SU-DHL-6 (cell line): ENCODE results near the gene F13B.
A peak's percentile ranks its signal among the peaks of the same experiment; 100 is the strongest.

Experiments
- H2AFZ ChIP-seq: fragments of 200-600 bp; sonication (generic); 2 replicates; pipeline ENCODE4 v1.6.1; 2014; ENCODE audit warnings: low read depth, mild to moderate bottlenecking, moderate library complexity, mixed read lengths, antibody characterized with exemption, low read length; ENCODE audit not compliant: severe bottlenecking
- H3F3A ChIP-seq: fragments of 200-600 bp; shearing (Covaris generic); 2 replicates; pipeline ENCODE4 v1.6.0; 2016; ENCODE audit warnings: antibody characterized with exemption, mild to moderate bottlenecking; ENCODE audit not compliant: insufficient read depth
- H3K27ac ChIP-seq: fragments of 200-600 bp; sonication (generic); 2 replicates; pipeline ENCODE4 v1.5.1; 2016; ENCODE audit warnings: low read depth, mild to moderate bottlenecking, low read length, moderate library complexity, mixed read lengths
- H3K27me3 ChIP-seq: fragments of 200-600 bp; sonication (generic), shearing (Covaris generic); 2 replicates; pipeline ENCODE4 v1.6.0; 2014; ENCODE audit warnings: mild to moderate bottlenecking, low read length
- H3K36me3 ChIP-seq: fragments of 200-600 bp; sonication (generic); 2 replicates; pipeline ENCODE4 v1.6.1; 2014; ENCODE audit warnings: mild to moderate bottlenecking, low read length, mixed read lengths
- H3K4me2 ChIP-seq: fragments of 300-600, 200-600 bp; shearing (Covaris generic), sonication (generic); 2 replicates; pipeline ENCODE4 v1.6.0; 2014; ENCODE audit warnings: low read length, low read depth, mild to moderate bottlenecking; ENCODE audit not compliant: poor library complexity, severe bottlenecking
- H3K4me3 ChIP-seq: fragments of 200-600 bp; sonication (generic); 2 replicates; pipeline ENCODE4 v1.5.1; 2014; ENCODE audit warnings: antibody characterized with exemption, low read length, mild to moderate bottlenecking, mixed read lengths; ENCODE audit not compliant: insufficient read depth, poor library complexity, severe bottlenecking
- H3K79me2 ChIP-seq: fragments of 200-600 bp; sonication (generic); 2 replicates; pipeline ENCODE4 v1.6.1; 2014; ENCODE audit warnings: mild to moderate bottlenecking, low read length, moderate library complexity; ENCODE audit not compliant: insufficient read depth
- H3K9ac ChIP-seq: fragments of 200-600 bp; sonication (generic); 2 replicates; pipeline ENCODE4 v1.7.0; 2014; ENCODE audit warnings: mild to moderate bottlenecking, low read length
- H3K9me2 ChIP-seq: fragments of 200-600 bp; sonication (generic); replicated peaks from 2 replicates; pipeline ENCODE4 v1.6.1; 2014; ENCODE audit warnings: low read length; ENCODE audit not compliant: insufficient read depth
- H3K9me3 ChIP-seq: fragments of 200-600 bp; sonication (generic); 2 replicates; pipeline ENCODE4 v1.6.1; 2014; ENCODE audit warnings: low read length, mixed read lengths; ENCODE audit not compliant: insufficient read depth
- H4K20me1 ChIP-seq: fragments of 200-600 bp; sonication (generic); 2 replicates; pipeline ENCODE4 v1.6.1; 2014; ENCODE audit warnings: low read depth, mild to moderate bottlenecking, antibody characterized with exemption, low read length, moderate library complexity, mixed read lengths
- CTCF ChIP-seq: fragments of 200-600 bp; sonication (generic); IDR thresholded peaks from one replicate; pipeline ENCODE4 v1.5.1; 2017; ENCODE audit warnings: antibody characterized with exemption, mild to moderate bottlenecking, low read length, moderate library complexity; ENCODE audit not compliant: insufficient read depth, poor library complexity, severe bottlenecking
- EZH2phosphoT487 ChIP-seq: fragments of 200-600 bp; sonication (generic), shearing (Covaris generic); conservative IDR thresholded peaks from 2 replicates; pipeline ENCODE4 v1.6.1; 2018; ENCODE audit warnings: mild to moderate bottlenecking, antibody characterized with exemption, low read length, moderate library complexity, mixed read lengths

F13B gene

GRCh38 chr1:197017558-197018146 lies 49.4 kb downstream of the F13B start:
- no peaks in the 10 kb centered on the region for H4K20me1 ChIP-seq
- TF ChIP-seq CTCF: no peak
- TF ChIP-seq EZH2phosphoT487: no peak

GRCh38 chr1:197016751-197017150 lies 50.3 kb downstream of the F13B start:
- Histone ChIP-seq H3K36me3 (no peaks in the 10 kb centered on the region), H3K9me3 (peaks cover 1% of the 10 kb centered on the region; the same call in 1 of the 2 replicates), H2AFZ (no peak overlapping the region), H3K4me2 (no peak overlapping the region), H3K27me3 (no peaks in the 10 kb centered on the region), H3K9ac (no peak overlapping the region), H3K27ac (no peak overlapping the region), H3K4me3 (no peak overlapping the region), H4K20me1 (no peaks in the 10 kb centered on the region), H3K79me2 (no peaks in the 10 kb centered on the region), H3F3A (no peaks in the 10 kb centered on the region), H3K9me2 (no peaks in the 10 kb centered on the region)
- TF ChIP-seq EZH2phosphoT487: no peak
- no peak for TF ChIP-seq CTCF

More at GRCh38 chr1:197017558-197018146, 49.4 kb downstream of the F13B start:
- Histone ChIP-seq H3K4me3 (no peak overlapping the region), H3K9me2 (no peaks in the 10 kb centered on the region), H2AFZ (no peak overlapping the region), H3F3A (no peaks in the 10 kb centered on the region), H3K4me2 (no peak overlapping the region), H3K9me3 (no peaks in the 10 kb centered on the region), H3K27me3 (no peaks in the 10 kb centered on the region), H3K9ac (no peak overlapping the region), H3K36me3 (no peaks in the 10 kb centered on the region), H3K79me2 (no peaks in the 10 kb centered on the region), H3K27ac (no peak overlapping the region)

GRCh38 chr1:197013234-197013633 lies 53.8 kb downstream of the F13B start:
- H3K79me2 ChIP-seq: no peaks in the 10 kb centered on the region
- no peak overlapping the region for H3K4me2 ChIP-seq
- H3K9me3 ChIP-seq: peaks cover 6% of the 10 kb centered on the region; the same call in 1 of the 2 replicates
- TF ChIP-seq EZH2phosphoT487: no peak
- TF ChIP-seq CTCF: no peak
- no peaks in the 10 kb centered on the region for H3K36me3 ChIP-seq
- H3K9me2 ChIP-seq: no peaks in the 10 kb centered on the region
- H3K9ac ChIP-seq: no peak overlapping the region
- no peaks in the 10 kb centered on the region for H3F3A ChIP-seq
- no peak overlapping the region for H3K4me3 ChIP-seq
- H2AFZ ChIP-seq: peak overlapping the region; percentile 40
- H4K20me1 ChIP-seq: no peaks in the 10 kb centered on the region
- no peak overlapping the region for H3K27ac ChIP-seq
- H3K27me3 ChIP-seq: no peaks in the 10 kb centered on the region
